ENCODE data around the gene RAD51D.

- TF ChIP-seq CTCF (IDR thresholded peaks at IDR 0.05; ENCODE audit: low read depth, low read length, missing input control) (no peak), RAD21 (IDR thresholded peaks at IDR 0.05) (no peak), MAX (IDR thresholded peaks at IDR 0.05) (no peak), FOXA1 (IDR thresholded peaks at IDR 0.05) (no peak), EGR1 (IDR thresholded peaks at IDR 0.05; ENCODE audit: low read depth in 2 of 2) (no peak), ZBTB33 (IDR thresholded peaks at IDR 0.05) (no peak)
Observed at GRCh38 chr17:35129154-35129972, 9.7 kb upstream of the RAD51D start.

Measured in liver (tissue), 3 donors.